Liver (tissue), 3 donors: ENCODE measurements around the gene CUX1.

Source experiments
- ATF3 ChIP-seq: IDR thresholded peaks from 2 replicates; pipeline ENCODE4 v1.6.1; 2016; ENCODE audit warnings: antibody characterized with exemption
- EGR1 ChIP-seq, 2 donors: IDR thresholded peaks; 2 replicates each; pipeline ENCODE4 v1.6.1; 2016 to 2018; ENCODE audit warnings: antibody characterized with exemption in 2 of 2, low read depth in 2 of 2
- GABPA ChIP-seq, 2 donors: IDR thresholded peaks in 1 of 2; conservative IDR thresholded peaks in 1 of 2; 2 replicates each; pipeline ENCODE4 v1.6.1; 2016; ENCODE audit warnings: antibody characterized with exemption in 2 of 2, mild to moderate bottlenecking in 1 of 2, moderate library complexity in 1 of 2
- JUND ChIP-seq, 2 donors: IDR thresholded peaks; 2 replicates each; pipeline ENCODE4 v1.6.1; 2016; ENCODE audit warnings: antibody characterized with exemption in 2 of 2
- MAX ChIP-seq: IDR thresholded peaks from 2 replicates; pipeline ENCODE4 v1.6.1; 2016; ENCODE audit warnings: antibody characterized with exemption
- RAD21 ChIP-seq, 2 donors: IDR thresholded peaks; 2 replicates each; pipeline ENCODE4 v1.6.1; 2016; ENCODE audit warnings: antibody characterized with exemption in 2 of 2, mild to moderate bottlenecking in 2 of 2
- RXRA ChIP-seq, 2 donors: IDR thresholded peaks; 2 replicates each; pipeline ENCODE4 v1.6.1; 2017 to 2018; ENCODE audit warnings: antibody characterized with exemption in 2 of 2, mild to moderate bottlenecking in 1 of 2
- SP1 ChIP-seq: IDR thresholded peaks from 2 replicates; pipeline ENCODE4 v1.6.1; 2018; ENCODE audit warnings: antibody characterized with exemption, mild to moderate bottlenecking
- TAF1 ChIP-seq: conservative IDR thresholded peaks from 2 replicates; pipeline ENCODE4 v1.6.1; 2016; ENCODE audit warnings: antibody characterized with exemption, mild to moderate bottlenecking
- YY1 ChIP-seq: IDR thresholded peaks from 2 replicates; pipeline ENCODE4 v1.6.1; 2016; ENCODE audit warnings: antibody characterized with exemption, mild to moderate bottlenecking
- TF ChIP-seq, protein P1 (sequence below): fragments of 150-350 bp; IDR thresholded peaks from 2 replicates; pipeline ENCODE4 v1.5.1; 2017; ENCODE audit warnings: improper control_type of control experiment, low read depth, low read length; ENCODE audit not compliant: missing input control
- TF ChIP-seq, protein P2 (sequence below): IDR thresholded peaks from 2 replicates; pipeline ENCODE4 v1.6.1; 2016; ENCODE audit warnings: antibody characterized with exemption, mild to moderate bottlenecking
- donor health status: healthy.
- donor health status: healthy.

DNA sequence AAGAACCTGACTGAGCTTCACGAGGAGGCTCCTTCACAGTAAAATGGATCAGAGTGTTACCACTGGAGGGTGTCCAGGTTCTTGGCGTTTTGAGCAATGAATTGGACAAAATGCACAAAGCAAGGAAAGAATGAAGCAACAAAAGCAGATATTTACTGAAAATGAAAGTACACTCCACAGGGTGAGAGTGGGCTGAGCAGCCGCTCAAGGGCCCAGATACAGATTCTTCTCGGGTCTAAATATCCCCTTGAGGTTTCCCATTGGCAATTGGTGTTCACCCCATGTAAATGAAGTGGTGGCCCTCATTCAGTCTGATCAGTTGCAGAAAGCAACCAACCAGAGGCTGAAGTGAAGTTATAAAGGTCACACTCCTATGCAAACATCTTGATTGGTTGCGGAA is 254.6 kb downstream of the CUX1 start:
- TF ChIP-seq MAX: no peak
- TF ChIP-seq, protein P1, sequence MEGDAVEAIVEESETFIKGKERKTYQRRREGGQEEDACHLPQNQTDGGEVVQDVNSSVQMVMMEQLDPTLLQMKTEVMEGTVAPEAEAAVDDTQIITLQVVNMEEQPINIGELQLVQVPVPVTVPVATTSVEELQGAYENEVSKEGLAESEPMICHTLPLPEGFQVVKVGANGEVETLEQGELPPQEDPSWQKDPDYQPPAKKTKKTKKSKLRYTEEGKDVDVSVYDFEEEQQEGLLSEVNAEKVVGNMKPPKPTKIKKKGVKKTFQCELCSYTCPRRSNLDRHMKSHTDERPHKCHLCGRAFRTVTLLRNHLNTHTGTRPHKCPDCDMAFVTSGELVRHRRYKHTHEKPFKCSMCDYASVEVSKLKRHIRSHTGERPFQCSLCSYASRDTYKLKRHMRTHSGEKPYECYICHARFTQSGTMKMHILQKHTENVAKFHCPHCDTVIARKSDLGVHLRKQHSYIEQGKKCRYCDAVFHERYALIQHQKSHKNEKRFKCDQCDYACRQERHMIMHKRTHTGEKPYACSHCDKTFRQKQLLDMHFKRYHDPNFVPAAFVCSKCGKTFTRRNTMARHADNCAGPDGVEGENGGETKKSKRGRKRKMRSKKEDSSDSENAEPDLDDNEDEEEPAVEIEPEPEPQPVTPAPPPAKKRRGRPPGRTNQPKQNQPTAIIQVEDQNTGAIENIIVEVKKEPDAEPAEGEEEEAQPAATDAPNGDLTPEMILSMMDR: no peak
- TF ChIP-seq SP1: no peak
- TF ChIP-seq, protein P2, sequence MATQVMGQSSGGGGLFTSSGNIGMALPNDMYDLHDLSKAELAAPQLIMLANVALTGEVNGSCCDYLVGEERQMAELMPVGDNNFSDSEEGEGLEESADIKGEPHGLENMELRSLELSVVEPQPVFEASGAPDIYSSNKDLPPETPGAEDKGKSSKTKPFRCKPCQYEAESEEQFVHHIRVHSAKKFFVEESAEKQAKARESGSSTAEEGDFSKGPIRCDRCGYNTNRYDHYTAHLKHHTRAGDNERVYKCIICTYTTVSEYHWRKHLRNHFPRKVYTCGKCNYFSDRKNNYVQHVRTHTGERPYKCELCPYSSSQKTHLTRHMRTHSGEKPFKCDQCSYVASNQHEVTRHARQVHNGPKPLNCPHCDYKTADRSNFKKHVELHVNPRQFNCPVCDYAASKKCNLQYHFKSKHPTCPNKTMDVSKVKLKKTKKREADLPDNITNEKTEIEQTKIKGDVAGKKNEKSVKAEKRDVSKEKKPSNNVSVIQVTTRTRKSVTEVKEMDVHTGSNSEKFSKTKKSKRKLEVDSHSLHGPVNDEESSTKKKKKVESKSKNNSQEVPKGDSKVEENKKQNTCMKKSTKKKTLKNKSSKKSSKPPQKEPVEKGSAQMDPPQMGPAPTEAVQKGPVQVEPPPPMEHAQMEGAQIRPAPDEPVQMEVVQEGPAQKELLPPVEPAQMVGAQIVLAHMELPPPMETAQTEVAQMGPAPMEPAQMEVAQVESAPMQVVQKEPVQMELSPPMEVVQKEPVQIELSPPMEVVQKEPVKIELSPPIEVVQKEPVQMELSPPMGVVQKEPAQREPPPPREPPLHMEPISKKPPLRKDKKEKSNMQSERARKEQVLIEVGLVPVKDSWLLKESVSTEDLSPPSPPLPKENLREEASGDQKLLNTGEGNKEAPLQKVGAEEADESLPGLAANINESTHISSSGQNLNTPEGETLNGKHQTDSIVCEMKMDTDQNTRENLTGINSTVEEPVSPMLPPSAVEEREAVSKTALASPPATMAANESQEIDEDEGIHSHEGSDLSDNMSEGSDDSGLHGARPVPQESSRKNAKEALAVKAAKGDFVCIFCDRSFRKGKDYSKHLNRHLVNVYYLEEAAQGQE: no peak
- no peak for TF ChIP-seq ATF3
- TF ChIP-seq GABPA (IDR thresholded peaks at IDR 0.05 in 1 of 2, conservative IDR thresholded peaks at IDR 0.05 in 1 of 2): no peak
- TF ChIP-seq TAF1: no peak
- TF ChIP-seq RXRA (IDR thresholded peaks at IDR 0.05): no peak
- TF ChIP-seq YY1: no peak
- TF ChIP-seq RAD21 (IDR thresholded peaks at IDR 0.05): no peak
- TF ChIP-seq EGR1 (IDR thresholded peaks at IDR 0.05; ENCODE audit: low read depth in 2 of 2): no peak
- TF ChIP-seq JUND (IDR thresholded peaks at IDR 0.05): no peak
